GM19239 (cell line): ENCODE results near the gene SNX3.

Experiments used
- DNase-seq: peaks from one replicate; pipeline ENCODE4 v3.0.0; 2011; ENCODE audit warnings: low spot score; ENCODE audit not compliant: insufficient read length
- FAIRE-seq: peaks from 2 replicates; lab custom pipeline; 2011; peaks lifted over from hg19 to GRCh38; lab: Jason Lieb, UNC

The SNX3 gene

DNA sequence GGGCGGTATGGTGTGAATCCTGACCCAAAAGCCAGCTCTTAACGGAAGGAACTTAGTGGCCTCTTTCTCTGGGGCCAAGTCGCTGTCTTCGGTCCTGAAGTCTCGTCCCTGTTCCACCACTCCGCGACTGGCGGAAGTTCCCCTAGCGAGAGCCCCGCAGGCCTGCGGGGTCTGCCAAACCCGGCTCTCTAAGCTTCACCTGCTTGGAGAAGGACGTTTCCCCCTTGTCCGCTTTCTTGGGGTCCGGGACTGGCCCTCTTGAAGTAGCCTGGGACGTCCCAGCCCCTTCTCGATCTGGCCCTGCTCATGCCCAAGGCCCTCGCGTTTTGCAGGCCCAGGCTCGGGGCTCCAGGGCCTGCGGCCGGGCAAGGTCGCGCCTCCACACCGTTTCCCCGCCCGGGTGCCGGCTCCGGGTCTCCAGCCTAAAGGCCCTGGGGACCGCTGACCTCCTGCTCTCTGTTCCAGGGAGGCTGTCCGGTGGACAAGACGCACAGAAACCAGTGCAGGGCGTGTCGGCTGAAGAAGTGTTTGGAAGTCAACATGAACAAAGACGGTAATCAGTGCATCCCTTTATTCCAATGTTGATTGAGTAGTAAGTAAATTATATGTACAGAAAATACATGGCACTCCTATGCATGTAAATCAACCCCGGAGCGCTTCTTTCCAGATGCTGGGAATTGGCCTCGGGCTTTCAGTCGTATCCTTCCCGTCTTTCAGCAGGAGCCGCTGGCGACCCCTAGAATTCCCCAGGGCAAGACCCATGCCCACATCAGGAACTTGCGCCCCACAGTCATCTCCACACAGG lies 86.3 kb downstream of the SNX3 start:
- no peak for DNase-seq
- no peak for FAIRE-seq

DNA sequence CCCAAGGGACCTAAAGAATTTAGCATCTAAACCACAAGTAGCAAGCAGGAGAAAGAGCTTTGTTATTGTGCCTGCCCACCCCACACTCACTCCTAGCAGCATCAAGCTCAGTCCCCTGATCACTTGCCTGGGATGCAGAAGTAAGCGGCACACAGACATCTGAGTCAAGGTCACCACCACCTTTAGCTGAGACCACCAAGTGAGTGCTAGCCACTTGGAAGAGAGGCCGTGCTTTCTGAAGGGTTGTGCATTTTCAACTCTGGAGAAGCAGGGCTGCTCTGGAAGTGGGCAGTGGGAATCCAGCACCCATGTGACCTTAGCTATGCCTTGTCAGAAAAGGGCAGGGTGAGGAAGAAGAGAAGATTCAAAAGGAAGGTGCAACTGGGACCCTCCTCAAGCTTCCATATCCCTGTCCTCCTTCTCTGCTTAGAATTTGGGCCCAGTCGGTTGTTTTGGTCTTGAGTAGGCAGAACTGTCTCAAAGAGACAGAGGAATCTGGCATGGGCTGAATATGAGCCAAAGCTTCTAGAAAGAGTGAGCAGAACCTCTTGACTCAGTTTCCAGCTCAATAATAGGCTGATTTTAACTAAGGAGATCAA lies 88.8 kb downstream of the SNX3 start:
- FAIRE-seq (no peak), DNase-seq (no peak)

- FAIRE-seq (no peak), DNase-seq (no peak)
These were observed 89.4 kb downstream of the SNX3 start for GRCh38 chr6:108171291-108171917.

GRCh38 chr6:108170332-108171290 lies 90.2 kb downstream of the SNX3 start:
- FAIRE-seq (no peak), DNase-seq (no peak)

- DNase-seq, result no peak
- no peak for FAIRE-seq
These were observed 91.1 kb downstream of the SNX3 start for GRCh38 chr6:108169464-108170331.

- FAIRE-seq (no peak), DNase-seq (no peak)
These were observed 92.1 kb downstream of the SNX3 start for GRCh38 chr6:108168501-108169463.

DNA sequence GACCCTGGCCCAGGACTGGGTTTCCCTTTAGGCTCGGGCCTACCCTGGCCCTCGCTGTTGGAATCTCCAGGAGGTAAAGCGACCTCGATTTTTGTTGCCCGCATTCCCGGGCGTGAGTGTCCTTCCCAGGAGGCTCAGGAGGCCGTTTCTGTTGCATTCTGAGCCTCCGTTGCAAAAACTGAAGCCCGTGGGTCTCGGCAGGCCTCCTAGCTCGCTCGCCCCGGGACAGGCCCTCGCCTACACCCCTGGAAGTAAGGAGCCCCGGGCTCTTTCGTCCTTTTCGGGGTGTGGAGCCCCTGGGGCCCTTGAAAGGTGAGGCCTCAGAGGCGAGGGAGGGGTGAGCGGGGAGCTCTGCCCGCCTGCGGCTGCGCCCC lies 92.8 kb downstream of the SNX3 start:
- FAIRE-seq, result no peak
- no peak for DNase-seq

DNA sequence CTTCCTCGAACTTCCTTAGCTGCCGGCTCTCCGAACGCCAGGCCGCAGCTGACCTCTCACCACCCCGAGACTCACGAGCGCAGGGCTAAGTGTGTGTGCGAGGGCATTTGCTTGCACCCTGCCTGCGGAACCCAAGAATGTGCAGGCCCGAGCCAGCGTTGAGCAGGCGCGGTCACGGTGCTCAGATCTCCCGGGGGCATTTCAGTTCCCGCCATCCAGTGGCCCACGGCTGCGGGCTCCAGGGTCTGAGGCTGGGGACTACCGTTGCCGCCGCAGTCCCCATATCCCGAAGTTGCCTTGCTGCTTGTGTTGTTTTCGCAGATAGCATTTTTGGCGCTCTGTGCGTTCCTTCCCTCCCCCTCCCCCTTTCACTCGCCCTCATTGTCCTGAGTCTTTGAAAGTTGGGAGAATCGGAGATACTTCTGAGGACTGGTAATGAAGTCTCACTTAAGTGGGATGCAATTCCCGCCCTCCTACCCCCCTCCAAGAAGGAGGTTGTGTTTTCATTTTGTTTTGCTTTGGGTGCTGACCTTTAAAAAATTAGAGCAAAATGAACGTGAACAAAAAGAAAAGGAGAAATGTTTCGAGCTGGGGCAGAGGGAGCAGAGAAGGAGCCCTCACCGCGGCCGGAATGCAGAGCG lies 93.3 kb downstream of the SNX3 start:
- FAIRE-seq (no peak), DNase-seq (no peak)

DNA sequence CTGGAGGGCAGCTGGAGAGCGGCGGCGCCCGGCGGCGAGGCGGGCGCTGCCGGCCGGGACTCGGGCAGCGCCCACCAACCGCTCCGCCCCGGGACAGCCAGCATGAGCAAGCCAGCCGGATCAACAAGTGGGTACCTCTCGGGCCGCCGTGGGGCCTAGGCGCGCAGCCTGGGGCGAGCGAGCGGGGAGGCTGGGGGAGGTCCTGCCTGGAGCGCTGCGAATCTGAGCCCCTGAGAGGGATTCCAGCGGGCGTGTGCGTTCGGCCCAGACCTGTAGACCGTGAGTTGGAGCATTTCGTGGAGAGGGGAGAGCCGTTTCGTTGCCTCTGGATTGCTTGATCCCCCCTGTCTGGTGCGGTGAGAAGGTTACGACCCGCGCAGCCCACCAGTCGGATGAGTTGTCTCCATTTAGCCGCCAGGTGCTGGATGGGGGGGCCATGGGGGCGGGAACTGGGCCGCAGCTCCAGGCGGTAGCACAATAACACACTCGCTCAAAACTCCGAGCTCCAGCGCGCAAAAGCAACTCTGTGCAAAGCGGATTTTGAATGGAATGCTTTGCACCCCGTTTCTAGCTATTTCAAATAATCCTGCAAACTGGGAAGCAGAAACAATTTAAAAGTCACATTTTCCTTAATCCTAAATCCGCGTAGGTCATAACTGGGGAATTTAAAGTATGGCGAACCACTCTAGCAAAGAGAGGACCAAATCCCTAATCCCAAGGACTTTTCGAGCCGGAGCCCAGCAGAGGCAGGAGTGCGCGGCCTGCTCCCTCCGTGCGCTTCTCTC lies 94.0 kb downstream of the SNX3 start:
- DNase-seq (no peak), FAIRE-seq (no peak)

DNA sequence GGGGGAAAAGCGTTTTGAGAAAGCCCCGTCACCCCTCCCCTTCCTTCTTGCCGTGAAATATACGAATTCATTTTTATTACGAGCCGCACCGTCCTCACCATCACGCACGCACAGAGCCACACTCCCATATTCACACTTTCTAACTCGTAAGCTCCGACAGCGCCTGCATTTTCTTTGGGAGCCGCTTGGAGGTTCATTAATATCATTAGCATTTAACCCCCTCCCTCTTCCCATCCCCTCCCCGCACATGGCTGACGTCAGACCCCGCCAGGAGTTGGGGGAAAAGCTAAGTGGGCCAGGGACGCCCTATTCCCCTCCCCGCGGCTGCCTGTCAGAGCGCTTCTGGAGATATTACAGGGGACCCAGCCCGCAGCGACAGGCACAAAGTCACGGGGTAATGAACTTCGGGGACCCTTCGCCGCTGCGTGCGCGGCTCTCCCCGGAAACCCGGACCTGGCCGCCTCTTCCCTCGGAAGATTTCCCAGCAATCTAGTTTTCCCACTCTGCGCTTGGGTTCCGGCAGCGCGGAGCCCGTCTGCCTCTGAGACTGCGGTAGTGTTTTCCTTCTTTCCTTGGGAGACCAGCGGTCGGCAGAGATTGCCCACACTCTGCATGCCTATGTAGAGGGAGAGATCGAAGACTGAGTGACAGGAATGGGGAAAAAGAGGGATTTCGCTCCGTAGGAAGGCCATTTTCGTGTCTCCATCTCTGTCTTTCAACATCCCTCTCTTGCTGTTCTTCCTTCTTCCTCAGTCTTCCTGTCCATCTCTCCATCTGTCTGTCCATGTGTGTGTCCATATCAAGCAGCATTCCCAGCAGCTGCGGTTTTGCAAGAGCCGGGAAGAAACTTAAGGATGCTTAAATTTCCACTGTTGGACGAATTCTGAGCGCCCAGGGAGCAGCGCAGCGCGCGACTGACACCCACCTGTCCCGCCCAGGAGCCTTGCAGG lies 94.9 kb downstream of the SNX3 start, which contains the start of gene NR2E1:
NR2E1 (plus strand) TSS at position 309 of the 950 bp plus-strand sequence. CDS start 744 bp downstream, outside the sequence.
- no peak for FAIRE-seq
- no peak for DNase-seq

DNA sequence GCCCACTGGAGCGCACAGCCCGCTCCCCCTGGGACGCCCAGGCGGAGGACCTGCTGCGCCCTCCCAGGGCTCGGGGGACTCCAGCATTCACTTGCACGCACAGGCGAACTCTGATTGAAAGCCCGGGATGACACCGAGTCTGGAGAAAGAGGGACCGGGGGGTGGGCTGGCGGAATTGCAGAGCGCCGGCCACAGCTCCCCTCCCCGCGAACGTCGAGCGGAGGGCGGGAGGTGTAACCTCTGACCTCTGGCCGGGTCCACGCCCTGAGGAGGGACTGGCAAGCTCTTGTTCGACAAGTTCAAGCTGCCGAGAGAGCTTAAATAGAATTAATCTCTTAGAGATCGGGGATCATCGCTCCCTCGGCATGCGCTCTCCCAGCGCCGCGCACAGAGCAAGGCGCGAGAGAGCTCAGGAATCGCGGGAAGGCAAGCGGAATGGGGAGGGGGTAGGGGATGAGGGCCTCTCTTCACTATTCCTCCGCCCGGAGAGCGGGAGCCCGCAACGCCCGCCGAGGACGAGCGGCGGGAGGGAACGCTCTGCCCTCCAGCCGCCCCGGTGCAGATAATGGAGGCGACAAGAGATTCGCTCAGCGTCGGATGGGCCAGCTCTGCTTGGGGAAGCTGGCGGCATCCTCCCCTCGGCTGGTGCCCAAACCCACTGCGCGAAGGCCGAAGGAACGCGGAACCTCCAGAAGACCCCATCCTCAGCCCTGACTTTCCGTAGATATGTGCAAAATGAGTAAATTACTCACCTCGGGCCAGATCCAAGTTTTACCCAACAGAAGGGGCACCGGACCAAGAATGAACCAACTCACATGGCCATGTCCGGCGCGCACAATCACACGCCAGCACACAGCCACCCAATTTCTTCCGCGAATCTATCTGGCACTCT lies 95.8 kb downstream of the SNX3 start:
- no peak for FAIRE-seq
- DNase-seq, result no peak

DNA sequence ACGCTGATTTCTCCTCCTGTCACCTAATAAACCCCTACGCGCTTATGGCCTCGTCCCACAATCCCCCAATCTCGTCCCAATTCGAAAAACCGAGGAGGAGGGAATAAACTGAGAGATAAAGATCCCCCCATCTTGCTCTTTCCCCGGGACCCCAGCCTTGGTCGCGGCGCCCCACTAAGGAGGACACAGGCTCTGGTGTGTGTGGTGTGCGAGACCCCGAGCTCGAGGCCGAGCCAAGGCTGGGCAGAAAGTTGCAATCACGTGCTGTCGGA lies 96.4 kb downstream of the SNX3 start:
- FAIRE-seq, result no peak
- no peak for DNase-seq

- FAIRE-seq, result no peak
These were observed 96.9 kb downstream of the SNX3 start for GRCh38 chr6:108163644-108164542.

DNA sequence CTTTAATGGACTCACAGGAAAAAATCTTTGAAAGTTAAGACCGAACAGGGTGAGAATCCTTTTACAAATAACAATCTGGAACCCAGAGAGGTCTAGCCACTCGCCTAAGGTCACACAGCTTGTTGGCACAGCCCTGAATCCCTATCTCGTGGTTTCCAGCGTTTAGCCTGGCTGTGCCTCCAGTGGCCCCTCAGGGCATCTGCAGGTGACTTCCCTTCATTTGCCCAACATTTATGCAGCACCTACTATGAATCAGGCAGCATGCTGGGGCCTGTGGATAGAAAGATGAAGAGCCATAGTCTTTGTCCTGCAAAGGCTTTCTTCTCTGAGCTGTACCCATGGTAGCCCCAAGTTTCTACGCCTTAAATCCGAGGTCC lies 97.6 kb downstream of the SNX3 start:
- FAIRE-seq (no peak), DNase-seq (no peak)

More at GRCh38 chr6:108163644-108164542, 96.9 kb downstream of the SNX3 start:
- no peak for DNase-seq
